Measurements from ENCODE around the gene MRM1. TPM values are rescaled to one million over a fixed set of nuclear protein-coding genes. Genes with fewer than 3 reads are reported as not detected.

Gene MRM1
- total RNA-seq, 1 experiment from 2014 or later: 16.5 TPM

- Mint-ChIP-seq H3K9me3 (no peaks in the 10 kb centered on the region), H3K4me3 (no peak overlapping the region), H3K27ac (no peak overlapping the region), H3K4me1 (no peaks in the 10 kb centered on the region), H3K36me3 (peaks cover 45% of the 10 kb centered on the region), H3K27me3 (ENCODE audit: low read depth) (no peaks in the 10 kb centered on the region)
- no peak for DNase-seq (ENCODE audit: low spot score)
- no peak for ATAC-seq
- POLR2A ChIA-PET: no interaction called here
- CTCF ChIA-PET: no interaction called here
- no peak for TF ChIP-seq OVOL2 (CRISPR knock-in tag; IDR thresholded peaks at IDR 0.05; ENCODE audit: borderline replicate concordance)
Measured at GRCh38 chr17:36583787-36584186, 17.6 kb upstream of the MRM1 start.

- ATAC-seq: no peak
- POLR2A ChIA-PET: no interaction called here
- CTCF ChIA-PET: no interaction called here
- Mint-ChIP-seq H3K4me1 (peaks cover 6% of the 10 kb centered on the region), H3K27ac (no peak overlapping the region), H3K4me3 (no peak overlapping the region), H3K27me3 (ENCODE audit: low read depth) (no peaks in the 10 kb centered on the region), H3K9me3 (no peaks in the 10 kb centered on the region), H3K36me3 (peaks cover 27% of the 10 kb centered on the region)
- no peak for TF ChIP-seq TCF7 (CRISPR knock-in tag; IDR thresholded peaks at IDR 0.05; ENCODE audit: low read depth)
- no peak for TF ChIP-seq JAZF1 (CRISPR knock-in tag; IDR thresholded peaks at IDR 0.05)
- TF ChIP-seq RORB (CRISPR knock-in tag; IDR thresholded peaks at IDR 0.05): no peak
- no peak for DNase-seq (ENCODE audit: low spot score)
Measured at GRCh38 chr17:36586138-36586537, 15.2 kb upstream of the MRM1 start.

GRCh38 chr17:36590082-36590481 is 11.3 kb upstream of the MRM1 start:
- Mint-ChIP-seq H3K27ac (no peak overlapping the region; the same call in 1 of the 2 replicates), H3K4me3 (no peak overlapping the region), H3K27me3 (ENCODE audit: low read depth) (no peaks in the 10 kb centered on the region), H3K4me1 (peaks cover 27% of the 10 kb centered on the region), H3K9me3 (no peaks in the 10 kb centered on the region), H3K36me3 (peaks cover 29% of the 10 kb centered on the region)
- DNase-seq (ENCODE audit: low spot score): no peak
- ChIA-PET CTCF (no interaction called here), POLR2A (no interaction called here)
- no peak for ATAC-seq
- TF ChIP-seq SP1 (CRISPR knock-in tag; conservative IDR thresholded peaks at IDR 0.05) (no peak), ZNF423 (CRISPR knock-in tag; IDR thresholded peaks at IDR 0.05) (no peak), MXD4 (CRISPR knock-in tag; IDR thresholded peaks at IDR 0.05; ENCODE audit: borderline replicate concordance) (no peak), FOXP1 (CRISPR knock-in tag; IDR thresholded peaks at IDR 0.05; ENCODE audit: borderline replicate concordance) (no peak), HMGA2 (CRISPR knock-in tag; IDR thresholded peaks at IDR 0.05) (no peak), ATF6 (CRISPR knock-in tag; IDR thresholded peaks at IDR 0.05) (no peak), RELA (CRISPR knock-in tag; IDR thresholded peaks at IDR 0.05; ENCODE audit: borderline replicate concordance) (no peak), FOXK1 (CRISPR knock-in tag; IDR thresholded peaks at IDR 0.05) (no peak), ZMAT4 (CRISPR knock-in tag; IDR thresholded peaks at IDR 0.05) (no peak), ZNF263 (CRISPR knock-in tag; IDR thresholded peaks at IDR 0.05; ENCODE audit: low read depth) (no peak)

GRCh38 chr17:36591434-36592315 is 9.7 kb upstream of the MRM1 start, which contains the start of gene DHRS11:
Gene DHRS11 (plus strand): TSS chr17:36591879. CDS start chr17:36592010, 131 bp downstream.
- CTCF ChIA-PET: interaction anchor here (0.5 to 3.0 kb wide), 8 partner anchors 10 to 456 kb away, joined by 3 to 58 read pairs (median 3); partner anchors contain the start of gene MRM1
- ATAC-seq (peak; percentile 93), DNase-seq (ENCODE audit: low spot score) (peak; percentile 91)
- peak within 1 kb of the TSS; percentile 86 for H3K27ac Mint-ChIP-seq
- no peaks in the 10 kb centered on the region for H3K9me3 Mint-ChIP-seq
- H3K27me3 Mint-ChIP-seq (ENCODE audit: low read depth): no peaks in the 10 kb centered on the region
- POLR2A ChIA-PET: interaction anchor here (1.0 to 2.0 kb wide), 5 partner anchors 9 to 57 kb away, joined by 3 to 22 read pairs (median 5); partner anchors contain the start of genes GGNBP2, MRM1, MYO19 and PIGW
- peaks cover 26% of the 10 kb centered on the region for H3K36me3 Mint-ChIP-seq
- peaks cover 27% of the 10 kb centered on the region for H3K4me1 Mint-ChIP-seq
- H3K4me3 Mint-ChIP-seq: peak within 1 kb of the TSS; percentile 84
- TF ChIP-seq PRRX2 (CRISPR knock-in tag; IDR thresholded peaks at IDR 0.05): 0 out of 2 replicates have a peak, but pooled peaks have one; percentile 73
- TF ChIP-seq TP53 (CRISPR knock-in tag; IDR thresholded peaks at IDR 0.05): no peak
- TF ChIP-seq ZMAT4 (CRISPR knock-in tag; IDR thresholded peaks at IDR 0.05): 0 out of 2 replicates have a peak, but pooled peaks have one; percentile 21
- peak; percentile 70 for TF ChIP-seq SP1 (CRISPR knock-in tag; conservative IDR thresholded peaks at IDR 0.05)
- TF ChIP-seq ZSCAN18 (CRISPR knock-in tag; IDR thresholded peaks at IDR 0.05): no peak
- no peak for TF ChIP-seq ETV6 (CRISPR knock-in tag; IDR thresholded peaks at IDR 0.05)
- TF ChIP-seq PRDM15 (CRISPR knock-in tag; IDR thresholded peaks at IDR 0.05): no peak
- TF ChIP-seq JUN (CRISPR knock-in tag; IDR thresholded peaks at IDR 0.05): peak; percentile 37; the same call in 1 of the 2 replicates
- 0 out of 2 replicates have a peak, but pooled peaks have one; percentile 44 for TF ChIP-seq ZNF263 (CRISPR knock-in tag; IDR thresholded peaks at IDR 0.05; ENCODE audit: low read depth)

Measured in WTC11 (cell line).